Prostate gland (tissue), 2 donors: ENCODE measurements around the gene DUSP8. TPM values are rescaled to one million over a fixed set of nuclear protein-coding genes. Genes with fewer than 3 reads are reported as not detected.

Source experiments
- DNase-seq: peaks from one replicate; pipeline ENCODE4 v3.0.0-alpha.2; 2019; ENCODE audit warnings: low spot score
- H3K27ac ChIP-seq, 2 donors: fragments of 200-600 bp; sonication (generic); 2 replicates each; pipeline ENCODE4 v1.5.1; 2017 to 2019
- H3K27me3 ChIP-seq: fragments of 200-600 bp; sonication (generic); replicated peaks from 2 replicates; pipeline ENCODE4 v1.5.1; 2019; ENCODE audit not compliant: insufficient read depth
- H3K36me3 ChIP-seq, 2 donors: fragments of 200-600 bp; sonication (generic); 1 replicate in 1 of 2; 2 replicates in 1 of 2; pipeline versions ENCODE4 v1.5.1 to v1.8.1; 2017 to 2019
- H3K4me1 ChIP-seq: fragments of 200-600 bp; sonication (generic); replicated peaks from 2 replicates; pipeline ENCODE4 v1.5.1; 2019
- H3K4me3 ChIP-seq, 2 donors: fragments of 200-600 bp; sonication (generic); 2 replicates each; pipeline ENCODE4 v1.5.1; 2017 to 2019
- H3K9me3 ChIP-seq: fragments of 200-600 bp; sonication (generic); 2 replicates; pipeline ENCODE4 v1.5.1; 2017
- CTCF ChIP-seq, 4 experiments: fragments of 200-600 bp in 2 of 4; fragments of 450-650 bp in 2 of 4; sonication (generic) in 2 of 4; IDR thresholded peaks; 1 replicate in 3 of 4; 2 replicates in 1 of 4; pipeline ENCODE4 v1.5.1; 2016 to 2019; ENCODE audit warnings: antibody characterized with exemption in 4 of 4, mild to moderate bottlenecking in 2 of 4, moderate library complexity in 2 of 4
- POLR2A ChIP-seq: fragments of 450-650 bp; IDR thresholded peaks from one replicate; pipeline ENCODE4 v1.6.1; 2016; ENCODE audit warnings: antibody characterized with exemption, mild to moderate bottlenecking
- POLR2AphosphoS5 ChIP-seq: sonication (generic); formaldehyde crosslinking; IDR thresholded peaks from one replicate; pipeline ENCODE4 v1.6.1; 2017; ENCODE audit warnings: antibody characterized with exemption
- whole genome bisulfite sequencing: methylation state at CpG from one replicate; pipeline ENCODE4 v1.1.5; 2018; 5-methylcytosine and 5-hydroxymethylcytosine counted together
- intact Hi-C: fragments of 100-400 bp; cut with DNase I; formaldehyde crosslinking; loops from one replicate; pipeline ENCODE4 v1.14.2; 2022
- total RNA-seq, 2 donors: library from RNA; depleted of rRNA; stranded (reverse); fragments of >200 nt; gene quantifications; one replicate each; pipeline ENCODE4 v1.1.0, GENCODE V29; 2016

Gene DUSP8
- total RNA-seq, 2 donors from 2014 or later: 8.8 to 17.2 TPM

DNA sequence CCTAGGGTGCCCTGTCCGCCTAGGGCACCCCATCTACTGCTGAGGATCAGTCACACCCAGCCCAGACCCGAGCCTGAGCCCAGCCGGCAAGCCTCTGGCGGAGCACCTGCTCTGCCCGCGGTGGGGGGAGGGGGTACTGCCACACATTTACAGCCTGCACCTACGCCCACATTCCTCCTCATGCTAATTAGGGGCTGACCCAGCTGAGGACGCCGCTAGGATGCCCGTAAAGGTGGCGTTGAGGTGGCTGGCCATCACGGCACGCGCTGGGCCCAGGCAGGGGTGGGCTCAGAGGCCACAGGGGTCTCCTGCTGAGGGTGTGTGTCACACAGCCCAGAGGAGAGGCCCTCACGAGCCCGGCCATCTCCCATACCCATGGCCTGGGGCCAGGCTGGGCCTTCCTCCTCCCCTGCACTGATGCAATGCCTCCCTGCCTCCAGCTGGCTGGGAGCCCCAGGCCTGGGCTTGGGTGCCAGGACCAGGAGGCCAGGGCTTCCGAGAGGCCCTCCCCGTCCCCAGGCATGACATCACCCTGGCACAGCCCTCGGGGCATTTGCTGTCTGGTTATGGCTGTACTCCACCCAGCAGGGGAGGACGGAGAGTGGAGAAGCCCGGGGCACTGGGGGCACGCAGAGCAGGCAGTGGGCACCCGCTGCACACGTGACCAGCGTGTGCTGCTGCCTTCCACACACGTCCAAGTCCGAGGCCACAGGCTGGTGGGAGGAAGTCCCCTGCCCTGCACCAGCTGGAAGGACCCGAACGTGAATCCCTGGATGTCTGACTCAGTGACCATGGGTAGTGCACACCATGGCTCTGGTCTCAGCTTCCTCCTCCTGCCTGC lies 12.7 kb downstream of the DUSP8 start:
- Histone ChIP-seq H3K4me1 (peaks cover 9% of the 10 kb centered on the region), H3K4me3 (no peak overlapping the region), H3K27ac (peak overlapping the region; percentile 56 to 66), H3K36me3 (no peaks in the 10 kb centered on the region), H3K9me3 (no peaks in the 10 kb centered on the region), H3K27me3 (no peaks in the 10 kb centered on the region)
- peak; percentile 84 for DNase-seq
- TF ChIP-seq POLR2A: peak; percentile 44
- peak; percentile 83 for TF ChIP-seq POLR2AphosphoS5
- TF ChIP-seq CTCF (IDR thresholded peaks at IDR 0.05): no peak
- 28% methylated on average over 26 of the region's 29 CpGs for WGBS
- intact Hi-C loops: no loop called here

GRCh38 chr11:1558775-1559110 lies 13.3 kb downstream of the DUSP8 start:
- no peak for TF ChIP-seq POLR2AphosphoS5
- Histone ChIP-seq H3K27ac (peak overlapping the region; percentile 56 to 66), H3K4me3 (no peak overlapping the region), H3K36me3 (no peaks in the 10 kb centered on the region), H3K27me3 (no peaks in the 10 kb centered on the region), H3K9me3 (no peaks in the 10 kb centered on the region), H3K4me1 (peaks cover 9% of the 10 kb centered on the region)
- no peak for DNase-seq
- intact Hi-C loops: no loop called here
- 49% methylated on average over 12 of the region's 12 CpGs for WGBS

DNA sequence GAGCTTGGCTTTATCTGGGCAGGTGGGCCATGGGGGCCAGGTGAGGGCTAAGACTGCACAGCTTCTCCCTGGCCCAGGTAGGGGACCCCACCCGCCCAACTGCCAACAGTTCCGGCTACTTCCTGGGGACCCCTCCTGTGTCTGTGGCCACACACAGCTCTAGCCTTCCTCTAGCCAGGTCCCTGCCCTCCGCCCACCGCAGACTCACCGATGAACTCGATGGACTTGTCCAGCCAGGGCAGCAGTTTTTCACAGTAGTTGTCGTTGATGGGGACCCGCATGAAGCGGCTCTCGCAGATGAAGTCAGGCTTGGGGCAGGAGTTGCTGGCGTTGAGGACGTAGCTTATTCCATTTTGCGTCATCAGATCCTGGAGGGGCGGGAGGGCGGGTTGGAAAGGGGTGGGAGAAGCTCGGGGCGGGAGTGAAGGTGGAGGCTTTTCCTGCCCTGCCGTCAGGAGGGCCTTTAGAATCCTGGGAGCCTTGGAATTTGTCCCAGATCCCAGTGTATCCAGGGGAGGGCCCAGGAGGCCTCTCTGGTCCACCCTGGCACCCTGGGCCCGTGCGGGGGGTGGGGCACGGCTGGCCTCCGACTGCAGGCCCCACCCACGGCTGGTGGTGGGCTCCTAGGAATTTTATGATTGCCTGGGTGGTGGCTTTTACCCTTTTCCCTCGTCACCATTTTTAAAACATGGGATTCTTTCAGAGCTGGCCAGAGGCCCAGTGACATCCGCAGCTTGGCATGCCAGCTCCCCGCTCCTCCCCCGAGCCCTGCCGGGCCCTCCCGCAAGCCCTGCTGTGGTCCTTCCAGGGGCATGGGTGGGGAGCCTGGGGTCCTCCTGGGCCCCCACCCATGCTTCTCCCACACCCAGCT lies 13.9 kb downstream of the DUSP8 start:
- TF ChIP-seq POLR2AphosphoS5: no peak
- no peak for TF ChIP-seq POLR2A
- TF ChIP-seq CTCF (IDR thresholded peaks at IDR 0.05): no peak
- WGBS: 35% methylated on average over 29 of the region's 29 CpGs
- H3K36me3 ChIP-seq: no peaks in the 10 kb centered on the region
- peak; percentile 35 for DNase-seq
- intact Hi-C loops: no loop called here
- H3K4me3 ChIP-seq: no peak overlapping the region
- H3K27ac ChIP-seq: peak overlapping the region; percentile 56 to 66
- H3K27me3 ChIP-seq: no peaks in the 10 kb centered on the region
- peaks cover 9% of the 10 kb centered on the region for H3K4me1 ChIP-seq
- H3K9me3 ChIP-seq: no peaks in the 10 kb centered on the region

DNA sequence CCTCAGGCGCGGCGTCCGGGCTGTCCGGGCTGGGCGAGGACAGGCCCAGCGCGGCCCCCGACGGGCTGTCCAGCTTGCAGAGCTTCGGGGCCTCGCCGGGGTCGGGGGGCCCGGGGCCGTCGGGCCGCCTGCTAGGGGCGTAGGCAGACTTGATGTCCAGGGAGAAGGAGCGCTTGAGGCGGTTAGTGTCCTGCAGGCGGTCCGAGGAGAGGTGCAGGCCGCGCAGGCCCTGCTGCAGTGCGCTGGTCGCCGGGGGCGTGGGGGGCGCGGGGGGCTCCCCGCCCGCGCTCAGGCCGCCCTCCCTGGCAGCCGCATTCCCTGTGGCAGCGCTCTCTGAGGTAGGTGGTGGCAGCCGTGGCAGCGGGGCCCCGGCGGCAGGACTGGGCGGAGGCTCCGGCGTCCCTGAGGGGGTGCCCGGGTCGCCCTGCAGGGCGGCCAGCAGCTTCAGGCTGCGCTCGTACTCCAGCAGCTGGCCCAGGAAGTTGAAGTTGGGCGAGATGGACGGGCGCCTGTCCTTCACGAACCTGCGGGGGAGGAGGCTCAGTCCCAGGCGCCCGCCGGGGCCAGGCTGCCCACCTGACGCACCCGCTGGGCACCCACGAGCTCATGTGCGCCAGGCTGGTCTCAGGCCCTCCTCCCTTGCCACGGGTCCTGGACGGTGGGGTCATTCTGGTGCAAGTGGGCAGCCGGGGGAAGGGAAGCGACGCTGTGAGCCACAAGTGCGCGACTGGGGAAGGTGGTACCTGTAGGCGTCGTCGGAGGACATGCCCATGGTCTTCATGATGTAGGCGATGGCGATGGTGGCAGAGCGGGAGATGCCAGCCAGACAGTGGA lies 14.8 kb downstream of the DUSP8 start:
- intact Hi-C loops: no loop called here
- Histone ChIP-seq H3K4me3 (no peak overlapping the region), H3K9me3 (no peaks in the 10 kb centered on the region), H3K36me3 (no peaks in the 10 kb centered on the region), H3K4me1 (peaks cover 9% of the 10 kb centered on the region), H3K27me3 (no peaks in the 10 kb centered on the region), H3K27ac (peak overlapping the region in 1 of 2 donors; percentile 56)
- TF ChIP-seq CTCF (IDR thresholded peaks at IDR 0.05): no peak
- TF ChIP-seq POLR2A: no peak
- TF ChIP-seq POLR2AphosphoS5: no peak
- WGBS: 89% methylated on average over 63 of the region's 74 CpGs
- DNase-seq: no peak
